ENCODE data around the gene RCHY1.
"Not testable (repeated sequence)": the region's sequence is repeated elsewhere in the genome, so short reads cannot be mapped to it uniquely, and the experiment has no call there.

Gene RCHY1

DNA sequence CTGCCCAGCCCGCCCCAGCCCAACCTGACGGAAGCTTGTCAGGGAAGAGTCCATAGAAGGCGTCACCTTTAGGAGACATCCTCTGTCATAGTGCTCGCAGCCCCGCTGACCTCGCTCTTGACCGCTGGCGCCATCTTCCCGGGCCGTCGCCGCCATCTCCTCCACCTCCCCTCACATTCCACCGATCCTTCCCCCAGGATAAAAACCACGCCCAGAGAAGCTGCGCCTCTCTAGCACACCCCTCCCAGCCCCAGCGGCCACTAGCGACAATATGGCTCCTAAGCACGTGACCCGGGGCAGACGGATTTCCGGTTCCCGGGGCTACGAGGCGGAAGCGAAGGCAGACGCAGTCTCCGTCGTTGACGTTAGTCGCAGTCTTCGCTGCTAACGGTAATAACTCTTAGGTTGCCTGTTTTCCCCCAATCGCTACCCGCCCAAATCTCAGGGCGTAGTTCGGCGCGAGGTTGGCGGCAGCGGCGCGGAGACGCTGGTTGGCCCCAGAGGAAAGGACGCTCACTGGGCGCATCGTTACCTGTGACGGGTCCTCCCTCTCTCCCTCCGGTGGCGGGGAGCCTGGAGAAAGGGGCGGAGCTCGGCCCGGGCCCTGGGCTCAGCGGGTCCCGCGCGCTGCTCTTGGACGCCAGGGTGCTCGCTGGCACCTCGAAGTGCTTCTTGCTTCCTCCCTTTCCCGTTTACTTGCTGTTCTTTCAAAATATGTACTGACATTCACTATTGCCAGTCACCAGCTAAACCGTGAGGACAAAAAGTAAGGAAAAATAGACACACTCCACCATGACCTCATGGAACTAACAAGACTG is at the start of gene RCHY1, which contains the start of gene THAP6:
Gene RCHY1, minus strand, starts transcription at position 273 of the 818 bp plus-strand sequence. Its CDS starts 117 bp downstream, at position 156.
Gene THAP6, plus strand, starts transcription at position 343 of the 818 bp plus-strand sequence. CDS start 980 bp downstream, outside the sequence.
- H3K4me3 Mint-ChIP-seq = no peak within 1 kb of the TSS
- H3K27me3 Mint-ChIP-seq = no peaks in the 10 kb centered on the region
- H3K4me1 Mint-ChIP-seq = peaks cover 36% of the 10 kb centered on the region
- no peaks in the 10 kb centered on the region for H3K9me3 Mint-ChIP-seq
- peaks cover 21% of the 10 kb centered on the region for H3K36me3 Mint-ChIP-seq
- peak within 1 kb of the TSS; percentile 98 for H3K27ac Mint-ChIP-seq

DNA sequence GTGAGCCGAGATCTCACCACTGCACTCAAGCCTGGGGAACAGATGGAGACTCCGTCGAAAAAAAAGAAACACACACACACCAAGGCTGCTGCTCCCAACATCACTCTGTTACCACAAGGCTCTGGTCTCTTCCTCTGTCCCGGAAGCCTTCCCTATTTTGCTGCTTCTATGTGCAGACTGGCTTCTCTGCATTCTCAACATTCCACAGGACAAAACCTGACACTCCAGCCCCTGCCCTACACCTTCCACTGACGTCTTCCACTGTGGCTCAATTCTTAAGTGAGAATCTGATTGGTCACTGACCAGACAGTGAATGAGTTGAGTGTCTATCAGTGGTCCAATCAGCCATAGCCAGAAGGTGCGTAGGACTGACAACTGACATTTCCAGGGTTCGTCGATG is 47.6 kb upstream of the RCHY1 start:
- no peaks in the 10 kb centered on the region for H3K36me3 Mint-ChIP-seq
- no peaks in the 10 kb centered on the region for H3K9me3 Mint-ChIP-seq
- no peak overlapping the region for H3K4me3 Mint-ChIP-seq
- peaks cover 6% of the 10 kb centered on the region for H3K27me3 Mint-ChIP-seq
- no peaks in the 10 kb centered on the region for H3K4me1 Mint-ChIP-seq
- H3K27ac Mint-ChIP-seq = no peak overlapping the region

DNA sequence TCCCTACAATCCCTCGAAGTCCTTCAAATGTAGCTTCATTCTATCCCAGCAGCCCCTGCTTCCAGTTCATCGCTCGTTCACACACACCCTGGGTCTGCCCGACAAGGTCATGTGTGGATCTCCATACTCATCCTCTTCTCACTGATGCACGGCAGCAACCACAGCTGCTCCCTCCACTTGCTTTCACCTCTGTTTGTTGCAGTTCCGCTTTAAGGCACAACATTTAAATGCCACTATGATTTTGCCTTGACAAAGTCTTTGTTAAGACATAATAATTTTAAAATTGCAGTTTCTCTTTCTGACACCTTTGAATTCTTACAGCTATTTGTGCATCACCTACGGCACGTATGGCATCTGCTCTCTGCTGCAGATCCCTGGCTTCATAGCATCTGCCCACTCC is 43.5 kb upstream of the RCHY1 start:
- Mint-ChIP-seq H3K27ac (no peak overlapping the region), H3K36me3 (no peaks in the 10 kb centered on the region), H3K4me3 (no peak overlapping the region), H3K27me3 (peaks cover 7% of the 10 kb centered on the region), H3K4me1 (no peaks in the 10 kb centered on the region), H3K9me3 (no peaks in the 10 kb centered on the region)

DNA sequence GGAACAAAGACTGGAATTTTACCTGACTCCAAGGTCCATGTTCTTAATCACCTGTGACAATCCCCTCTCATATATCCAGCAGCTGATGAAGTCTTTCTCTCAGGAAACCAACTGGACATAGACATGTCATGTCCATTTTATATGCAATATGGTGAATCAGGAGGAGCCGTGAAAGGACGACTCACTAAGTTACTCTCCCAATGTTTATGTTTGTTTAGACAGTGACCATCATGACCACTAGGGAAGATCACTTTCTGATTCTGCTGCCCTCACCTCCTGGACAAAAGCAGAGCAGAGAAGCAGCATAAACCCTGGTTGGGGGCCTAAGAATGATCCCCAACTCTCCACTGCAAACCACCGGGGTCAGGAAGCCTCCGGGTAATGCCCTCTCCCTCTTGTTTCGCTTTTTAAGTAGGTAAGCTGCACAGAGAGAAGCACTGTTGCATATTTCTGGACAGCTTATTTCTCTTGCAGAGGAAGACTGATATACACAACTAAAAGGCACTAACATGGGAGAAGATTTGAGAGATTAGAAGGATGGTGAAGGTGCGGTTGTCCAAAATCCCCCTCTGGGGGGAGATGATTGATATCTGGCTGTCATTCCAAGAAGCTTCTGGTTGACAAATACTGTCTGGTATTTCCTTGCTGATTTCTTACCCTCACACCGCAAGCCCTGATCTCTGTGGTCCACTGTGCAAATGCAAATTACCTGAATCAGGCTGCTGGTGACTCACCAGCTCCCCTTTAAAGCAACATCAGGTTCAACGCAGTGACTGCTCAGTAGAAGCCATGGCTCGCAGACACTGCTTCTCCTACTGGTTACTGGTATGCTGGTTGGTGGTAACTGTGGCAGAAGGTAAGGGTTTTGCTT is 41.3 kb upstream of the RCHY1 start, which contains the start of gene ODAPH:
Gene ODAPH, plus strand, starts transcription at position 773 of the 871 bp plus-strand sequence. Its CDS starts 17 bp downstream, at position 790.
- Mint-ChIP-seq H3K36me3 (no peaks in the 10 kb centered on the region), H3K27ac (no peak within 1 kb of the TSS), H3K9me3 (no peaks in the 10 kb centered on the region), H3K27me3 (peaks cover 7% of the 10 kb centered on the region), H3K4me3 (no peak within 1 kb of the TSS), H3K4me1 (no peaks in the 10 kb centered on the region)

DNA sequence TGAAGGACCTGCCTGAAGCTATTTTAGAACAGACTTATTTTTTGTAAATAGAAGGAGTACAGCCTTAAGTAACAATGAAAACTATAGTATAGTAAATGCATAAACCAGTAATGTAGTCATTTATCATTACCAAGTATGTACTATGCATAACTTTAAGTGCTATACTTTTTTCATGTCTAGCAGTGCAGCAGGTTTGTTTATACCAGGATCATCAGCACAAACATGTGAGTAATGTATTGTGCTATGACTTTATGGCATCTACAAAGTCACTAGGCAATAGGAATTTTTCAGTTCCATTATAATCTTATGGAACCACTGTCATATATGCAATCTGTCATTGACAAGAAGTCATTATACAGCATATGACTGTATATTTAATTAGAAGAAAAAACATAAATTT is 38.2 kb upstream of the RCHY1 start:
- Mint-ChIP-seq H3K9me3 (no peaks in the 10 kb centered on the region), H3K4me3 (no peak overlapping the region), H3K36me3 (peaks cover 2% of the 10 kb centered on the region), H3K4me1 (no peaks in the 10 kb centered on the region), H3K27ac (no peak overlapping the region), H3K27me3 (peaks cover 7% of the 10 kb centered on the region)

DNA sequence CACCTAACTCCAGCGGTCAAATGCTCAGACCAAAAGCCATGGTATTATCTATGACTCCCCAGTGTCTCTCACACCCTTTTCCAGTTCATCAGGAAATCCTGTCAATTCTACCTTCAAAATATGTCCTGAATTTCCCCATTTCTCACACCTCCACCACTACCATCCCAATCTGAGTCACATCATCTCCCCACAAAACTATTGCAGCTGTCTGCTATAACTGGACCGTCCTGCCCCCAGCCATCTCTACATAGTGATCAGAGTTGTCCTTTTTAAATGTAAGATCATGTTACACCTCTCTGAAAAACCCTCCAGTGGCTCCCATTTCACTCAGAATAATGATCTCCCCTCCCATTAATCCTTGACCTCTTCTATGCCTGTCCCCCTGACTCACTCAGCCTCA is 34.8 kb upstream of the RCHY1 start:
- H3K27ac Mint-ChIP-seq = peak overlapping the region; percentile 8

DNA sequence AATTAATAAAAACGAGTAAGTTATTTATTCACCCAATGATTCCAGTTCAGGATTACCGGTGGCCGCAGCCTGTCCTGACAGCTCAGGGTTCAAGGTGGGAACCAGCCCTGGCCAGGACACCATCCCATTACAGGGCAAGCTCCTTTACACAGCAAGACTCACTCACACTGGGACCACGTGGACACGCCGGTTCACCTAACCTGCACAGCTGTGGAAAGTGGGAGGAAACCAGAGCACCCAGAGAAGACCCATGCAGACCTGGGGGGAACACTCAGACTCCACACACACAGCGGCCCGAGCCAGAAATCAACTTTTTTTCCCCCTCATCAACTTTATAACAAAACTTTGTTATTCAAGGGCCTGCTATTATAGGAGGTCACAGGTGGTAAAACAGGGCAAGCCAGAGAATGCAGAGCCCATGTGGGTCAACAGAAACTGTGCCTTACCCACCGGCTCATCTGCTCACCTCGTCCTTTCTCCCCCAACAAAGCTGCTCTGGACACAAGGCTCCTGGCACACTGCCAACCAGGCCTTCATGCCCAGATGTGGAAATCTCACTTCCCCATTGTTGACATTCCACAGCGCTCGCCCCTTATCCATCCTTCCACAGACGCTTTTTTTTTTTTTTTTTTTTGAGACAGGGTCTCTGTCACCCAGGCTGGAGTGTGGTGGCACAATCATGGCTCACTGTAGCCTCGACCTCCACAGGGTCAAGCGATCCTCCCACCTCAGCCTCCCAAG is 33.6 kb upstream of the RCHY1 start:
- Mint-ChIP-seq H3K9me3 (no peaks in the 10 kb centered on the region), H3K27me3 (no peaks in the 10 kb centered on the region)

More for the DNA sequence above, 34.8 kb upstream of the RCHY1 start:
- H3K36me3 Mint-ChIP-seq = peaks cover 4% of the 10 kb centered on the region
- no peak overlapping the region for H3K4me3 Mint-ChIP-seq
- H3K27me3 Mint-ChIP-seq = no peaks in the 10 kb centered on the region
- H3K4me1 Mint-ChIP-seq = no peaks in the 10 kb centered on the region
- H3K9me3 Mint-ChIP-seq = no peaks in the 10 kb centered on the region

DNA sequence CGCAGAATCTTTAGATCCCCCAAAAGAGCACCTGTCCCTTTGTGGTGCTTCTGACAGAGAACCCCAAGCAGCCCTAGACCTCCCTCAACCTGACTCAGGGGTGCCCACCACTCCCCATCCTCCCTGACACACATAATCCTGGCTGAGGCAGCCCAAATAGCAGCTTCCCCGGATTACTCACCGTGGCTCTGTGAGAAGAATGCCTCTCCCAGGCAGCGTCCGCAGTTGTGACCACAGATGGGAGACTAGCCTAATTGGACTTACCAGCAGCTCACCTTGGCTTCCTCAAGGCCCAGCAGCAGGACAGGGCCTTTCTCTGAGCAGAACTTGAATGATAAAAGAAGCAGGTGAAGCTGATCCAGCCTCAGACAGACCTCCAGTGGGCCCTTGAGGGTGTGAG is 31.3 kb upstream of the RCHY1 start:
- Mint-ChIP-seq H3K9me3 (no peaks in the 10 kb centered on the region), H3K27me3 (no peaks in the 10 kb centered on the region), H3K36me3 (peaks cover 13% of the 10 kb centered on the region), H3K27ac (no peak overlapping the region), H3K4me1 (no peaks in the 10 kb centered on the region), H3K4me3 (no peak overlapping the region)

More for the DNA sequence above, 33.6 kb upstream of the RCHY1 start:
- H3K36me3 Mint-ChIP-seq = peaks cover 4% of the 10 kb centered on the region
- no peaks in the 10 kb centered on the region for H3K4me1 Mint-ChIP-seq
- no peak overlapping the region for H3K4me3 Mint-ChIP-seq
- H3K27ac Mint-ChIP-seq = no peak overlapping the region

DNA sequence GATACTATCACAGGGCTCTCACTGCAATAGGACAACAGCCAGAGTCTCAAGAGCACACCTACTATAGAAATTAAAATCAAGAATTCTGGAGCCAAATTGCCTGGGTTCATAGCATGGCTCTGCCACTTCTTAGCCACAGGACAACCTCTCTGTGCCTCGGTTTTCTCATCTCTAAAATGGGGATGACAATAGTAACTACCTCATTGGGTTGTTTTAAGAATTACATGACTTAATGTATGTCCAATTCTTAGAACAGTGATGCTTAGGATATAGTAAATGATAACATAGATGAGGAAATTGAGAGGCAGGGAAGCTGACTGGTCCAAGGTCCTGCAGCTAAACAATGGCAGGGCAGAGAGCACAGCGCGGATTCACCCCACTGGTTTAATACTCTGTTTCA is 30.7 kb upstream of the RCHY1 start:
- no peak overlapping the region for H3K27ac Mint-ChIP-seq
- H3K4me1 Mint-ChIP-seq = no peaks in the 10 kb centered on the region
- no peaks in the 10 kb centered on the region for H3K27me3 Mint-ChIP-seq

DNA sequence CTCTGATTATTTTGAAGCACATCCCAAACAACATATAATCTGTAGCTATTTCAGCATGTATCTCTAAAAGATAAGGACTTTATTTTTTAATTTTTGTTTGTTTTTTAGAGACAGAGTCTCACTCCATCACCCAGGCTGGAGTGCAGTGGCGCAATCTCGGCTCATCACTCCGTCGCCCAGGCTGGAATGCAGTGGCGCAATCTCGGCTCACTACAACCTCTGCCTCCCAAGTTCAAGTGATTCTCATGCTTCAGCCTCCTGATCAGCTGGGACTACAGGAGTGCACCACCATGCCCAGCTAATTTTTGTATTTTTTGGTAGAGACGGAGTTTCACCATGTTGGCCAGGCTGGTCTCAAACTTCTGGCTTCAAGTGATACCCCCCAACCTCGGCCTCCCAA is 30.0 kb upstream of the RCHY1 start:
- H3K4me1 Mint-ChIP-seq, H3K9me3 Mint-ChIP-seq, H3K27ac Mint-ChIP-seq, H3K27me3 Mint-ChIP-seq, H3K4me3 Mint-ChIP-seq: not testable (repeated sequence)
- H3K36me3 Mint-ChIP-seq = peaks cover 15% of the 10 kb centered on the region

More for the DNA sequence above, 30.7 kb upstream of the RCHY1 start:
- H3K9me3 Mint-ChIP-seq = no peaks in the 10 kb centered on the region
- H3K36me3 Mint-ChIP-seq = peaks cover 15% of the 10 kb centered on the region
- no peak overlapping the region for H3K4me3 Mint-ChIP-seq

DNA sequence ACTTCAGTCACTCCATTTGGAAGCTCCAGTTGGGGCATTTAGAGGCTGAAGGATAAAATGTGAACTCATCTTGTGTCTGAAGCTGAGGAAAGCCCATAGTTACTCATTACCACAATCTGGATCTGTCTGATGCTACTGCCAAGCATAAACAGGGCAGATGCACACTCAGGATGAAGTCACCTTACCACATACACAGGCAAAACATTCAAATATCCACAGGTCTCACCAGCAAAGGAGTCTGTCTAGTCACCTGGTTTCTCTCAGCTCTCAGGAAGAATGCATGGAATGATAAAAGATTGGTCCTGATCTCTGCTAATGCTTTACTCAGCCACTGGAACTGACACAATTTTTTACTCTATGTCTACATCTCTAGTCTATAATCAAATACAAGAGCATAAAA is 28.6 kb upstream of the RCHY1 start:
- H3K4me1 Mint-ChIP-seq = no peaks in the 10 kb centered on the region
- no peak overlapping the region for H3K27ac Mint-ChIP-seq
- no peak overlapping the region for H3K4me3 Mint-ChIP-seq
- peaks cover 14% of the 10 kb centered on the region for H3K36me3 Mint-ChIP-seq
- no peaks in the 10 kb centered on the region for H3K9me3 Mint-ChIP-seq
- no peaks in the 10 kb centered on the region for H3K27me3 Mint-ChIP-seq

DNA sequence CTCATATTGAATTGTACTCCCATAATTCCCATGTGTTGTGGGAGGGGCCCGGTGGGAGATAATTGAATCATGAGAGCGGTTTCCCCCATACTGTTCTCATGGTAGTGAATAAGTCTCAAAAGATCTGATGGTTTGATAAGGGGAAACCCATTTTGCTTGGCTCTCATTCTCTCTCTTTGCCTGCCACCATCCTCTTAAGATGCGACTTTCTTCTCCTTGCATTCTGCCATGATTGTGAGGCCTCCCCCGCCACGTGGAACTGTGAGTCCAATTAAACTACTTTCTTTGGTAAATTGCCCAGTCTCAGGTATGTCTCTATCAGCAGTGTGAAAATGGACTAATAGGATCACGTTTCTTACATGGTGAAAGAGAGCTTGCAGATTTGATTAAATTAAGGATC is 23.1 kb upstream of the RCHY1 start:
- peaks cover 29% of the 10 kb centered on the region for H3K36me3 Mint-ChIP-seq
- H3K27ac Mint-ChIP-seq, H3K4me1 Mint-ChIP-seq, H3K27me3 Mint-ChIP-seq, H3K9me3 Mint-ChIP-seq, H3K4me3 Mint-ChIP-seq: not testable (repeated sequence)

DNA sequence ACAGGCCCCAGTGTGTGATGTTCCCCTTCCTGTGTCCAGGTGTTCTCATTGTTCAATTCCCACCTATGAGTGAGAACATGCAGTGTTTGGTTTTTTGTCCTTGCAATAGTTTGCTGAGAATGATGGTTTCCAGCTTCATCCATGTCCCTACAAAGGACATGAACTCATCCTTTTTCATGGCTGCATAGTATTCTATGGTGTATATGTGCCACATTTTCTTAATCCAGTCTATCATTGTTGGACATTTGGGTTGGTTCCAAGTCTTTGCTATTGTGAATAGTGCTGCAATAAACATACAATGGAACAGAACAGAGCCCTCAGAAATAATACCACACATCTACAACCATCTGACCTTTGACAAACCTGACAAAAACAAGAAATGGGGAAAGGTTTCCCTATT is 19.7 kb upstream of the RCHY1 start:
- Mint-ChIP-seq H3K36me3 (peaks cover 42% of the 10 kb centered on the region), H3K9me3 (peaks cover 15% of the 10 kb centered on the region)
- not testable (repeated sequence) for H3K27ac Mint-ChIP-seq, H3K27me3 Mint-ChIP-seq, H3K4me3 Mint-ChIP-seq, H3K4me1 Mint-ChIP-seq

DNA sequence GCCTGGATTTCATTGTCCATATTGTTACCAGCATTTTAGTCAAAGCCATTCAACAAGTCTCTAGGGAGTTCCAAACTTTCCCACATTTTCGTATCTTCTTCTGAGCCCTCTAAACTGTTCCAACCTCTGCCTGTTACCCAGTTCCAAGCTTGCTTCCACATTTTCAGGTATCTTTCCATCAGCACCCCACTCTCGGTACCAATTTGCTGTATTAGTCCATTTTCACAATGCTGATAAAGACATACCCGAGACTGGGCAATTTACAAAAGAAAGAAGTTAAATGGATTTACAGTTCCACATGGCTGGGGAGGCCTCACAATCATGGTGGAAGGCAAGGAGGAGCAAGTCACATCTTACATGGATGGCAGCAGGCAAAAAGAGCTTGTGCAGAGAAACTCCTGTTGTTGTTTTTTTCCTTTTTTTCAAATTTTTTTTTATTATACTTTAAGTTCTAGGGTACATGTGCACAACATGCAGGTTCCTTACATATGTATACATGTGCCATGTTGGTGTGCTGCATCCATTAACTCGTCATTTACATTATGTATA is 19.2 kb upstream of the RCHY1 start:
- H3K27ac Mint-ChIP-seq, H3K4me1 Mint-ChIP-seq, H3K27me3 Mint-ChIP-seq, H3K4me3 Mint-ChIP-seq: not testable (repeated sequence)
- Mint-ChIP-seq H3K36me3 (peaks cover 42% of the 10 kb centered on the region), H3K9me3 (peaks cover 15% of the 10 kb centered on the region)

DNA sequence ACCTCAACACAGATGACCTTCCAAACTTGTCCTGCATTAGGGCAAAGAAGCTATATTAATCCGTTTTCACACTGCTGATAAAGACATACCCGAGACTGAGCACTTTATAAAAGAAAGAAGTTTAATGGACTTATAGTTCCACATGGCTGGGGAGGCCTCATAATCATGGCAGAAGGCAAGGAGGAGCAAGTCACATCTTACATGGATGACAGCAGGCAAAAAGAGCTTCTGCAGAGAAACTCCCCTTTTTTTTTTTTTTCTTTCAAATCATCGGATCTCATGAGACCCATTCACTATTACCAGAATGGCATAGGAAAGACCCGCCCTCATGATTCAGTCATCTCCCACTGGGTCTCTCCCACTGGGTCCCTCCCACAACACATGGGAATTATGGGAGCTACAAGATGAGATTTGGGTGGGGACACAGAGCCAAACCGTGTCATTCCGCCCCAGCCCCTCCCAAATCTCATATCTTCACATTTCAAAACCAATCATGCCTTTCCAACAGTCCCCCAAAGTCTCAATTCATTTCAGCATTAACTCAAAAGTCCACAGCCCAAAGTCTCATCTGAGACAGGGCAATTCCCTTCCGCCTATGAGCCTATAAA is 17.4 kb upstream of the RCHY1 start:
- H3K4me3 Mint-ChIP-seq, H3K27ac Mint-ChIP-seq, H3K27me3 Mint-ChIP-seq, H3K4me1 Mint-ChIP-seq: not testable (repeated sequence)
- Mint-ChIP-seq H3K36me3 (peaks cover 42% of the 10 kb centered on the region), H3K9me3 (peaks cover 15% of the 10 kb centered on the region)
